Activated CD8-positive, alpha-beta memory T cell treated with anti-CD3 and anti-CD28 coated beads, Interleukin-2, amount 50 U/mL, for 1 hour (primary cell): Measurements from ENCODE around the gene CSE1L.
"Not testable (repeated sequence)": the region's sequence is repeated elsewhere in the genome, so short reads cannot be mapped to it uniquely, and the experiment has no call there.

Experiments
- DNase-seq: peaks from one replicate; pipeline ENCODE4 v3.0.0-alpha.2; 2020; ENCODE audit errors: extremely low read depth

The CSE1L gene

GRCh38 chr20:49046087-49046900, at the start of gene CSE1L:
Gene CSE1L, plus strand, starts transcription at chr20:49046312. Its CDS starts 12,152 bp downstream, at chr20:49058464.
- DNase-seq = peak; percentile 83

DNA sequence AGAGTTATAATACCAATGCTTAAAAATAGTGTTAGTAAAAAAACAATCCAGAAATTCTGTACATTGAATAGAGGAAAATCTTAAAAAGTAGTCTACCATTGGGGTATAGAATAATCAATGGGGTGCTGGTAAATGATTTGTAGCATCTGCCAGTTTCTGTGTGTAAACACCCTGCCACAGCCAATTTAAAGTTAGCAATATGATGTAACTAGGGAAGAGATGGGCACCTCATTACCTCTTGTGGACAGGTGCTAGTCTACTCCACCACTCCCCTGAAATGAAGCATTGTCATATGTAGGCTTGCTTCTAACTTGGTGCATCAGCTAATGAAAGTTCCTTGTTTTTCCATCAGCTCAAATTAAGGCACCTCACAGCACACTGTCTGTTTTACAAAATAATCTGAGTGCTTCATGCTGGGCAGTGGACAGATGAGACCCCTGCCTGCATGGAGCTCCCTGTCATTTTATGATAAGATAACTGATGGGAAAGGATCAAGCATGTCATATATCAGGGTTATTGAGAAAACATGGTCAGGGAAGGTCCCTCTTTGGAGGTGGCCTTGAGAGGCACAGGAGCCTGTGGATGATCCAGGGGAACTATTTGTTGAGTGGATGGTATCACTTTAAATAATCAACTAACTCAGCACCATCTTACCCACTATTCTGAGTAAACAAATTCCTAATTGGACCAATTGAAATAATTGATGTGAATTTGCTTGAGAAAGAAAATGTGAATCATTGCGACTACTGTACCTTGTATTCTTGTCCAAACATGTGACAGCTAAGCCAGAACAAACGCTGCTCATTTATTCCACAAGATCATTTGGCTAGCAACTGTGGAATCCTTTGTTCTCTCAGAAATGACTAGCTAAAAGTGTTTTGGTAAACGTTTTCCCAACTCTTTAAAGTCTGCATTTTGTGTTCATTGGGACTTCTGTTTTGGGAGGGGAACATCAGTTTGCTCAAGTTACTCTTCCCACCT, 45.9 kb upstream of the CSE1L start:
- no peak for DNase-seq

- no peak for DNase-seq
Measured at GRCh38 chr20:49001741-49002140, 44.4 kb upstream of the CSE1L start.

DNA sequence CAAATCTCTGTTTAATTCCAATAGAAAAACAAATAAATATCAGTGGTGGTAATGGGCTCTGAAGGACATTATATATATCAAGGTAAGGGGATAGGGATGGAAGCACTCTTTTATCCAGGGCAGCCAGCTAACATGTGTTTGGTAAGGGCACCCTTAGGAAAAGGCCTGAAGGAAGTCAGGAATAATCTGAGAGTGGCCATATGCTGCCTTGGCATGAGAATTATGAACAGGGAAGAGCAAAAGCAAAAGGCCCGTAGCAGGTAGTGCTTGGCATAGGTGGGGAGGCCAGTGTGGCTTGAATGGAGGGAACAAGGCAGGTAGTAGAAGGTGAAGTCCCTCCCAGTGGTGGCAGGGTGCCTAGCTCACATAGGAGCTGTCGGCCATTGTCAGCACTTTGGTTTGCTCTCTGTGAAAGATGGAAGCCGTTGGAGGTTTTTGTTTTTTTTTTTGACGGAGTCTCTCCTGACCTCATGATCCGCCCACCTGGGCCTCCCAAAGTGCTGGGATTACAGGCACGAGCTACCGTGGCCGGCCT, 39.6 kb upstream of the CSE1L start:
- DNase-seq = no peak

- DNase-seq = no peak
Measured at GRCh38 chr20:49009899-49010631, 36.0 kb upstream of the CSE1L start.

DNA sequence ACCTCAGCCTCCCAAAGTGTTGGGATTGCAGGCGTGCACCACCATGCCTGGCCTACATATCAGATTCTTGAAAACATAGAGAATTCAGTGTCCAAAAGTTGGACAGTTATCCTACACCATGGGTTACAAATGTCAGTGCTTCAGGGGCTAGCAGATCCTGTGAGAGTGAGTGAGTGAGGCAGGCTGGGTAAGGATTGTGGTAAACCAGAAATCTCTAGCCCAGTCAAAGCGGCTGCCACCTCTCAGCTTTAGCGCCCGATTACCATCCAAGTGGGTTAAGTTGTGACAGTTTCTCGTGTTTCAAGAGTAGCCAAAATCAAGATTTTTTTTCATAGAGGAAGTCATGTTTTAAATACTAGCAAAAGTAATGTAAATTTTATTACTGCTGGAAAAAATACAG, 21.9 kb upstream of the CSE1L start:
- DNase-seq = no peak

DNA sequence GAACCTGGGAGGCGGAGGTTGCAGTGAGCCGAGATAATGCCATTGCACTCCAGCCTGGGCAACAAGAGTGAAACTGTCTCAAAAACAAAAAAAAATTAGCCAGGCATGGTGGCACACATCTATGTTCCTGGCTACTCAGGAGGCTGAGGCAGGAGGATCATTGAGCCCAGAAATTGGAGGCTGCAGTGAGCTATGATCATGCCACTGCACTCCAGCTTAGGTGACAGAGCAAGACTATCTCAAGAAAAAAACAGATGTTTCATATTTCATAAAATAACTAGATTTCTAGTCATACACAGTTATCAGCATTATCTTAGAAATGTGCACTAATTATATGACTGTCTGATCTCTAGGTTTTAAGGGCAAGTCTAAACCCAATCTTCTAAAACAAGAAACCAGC, 17.9 kb upstream of the CSE1L start:
- DNase-seq = not testable (repeated sequence)

DNA sequence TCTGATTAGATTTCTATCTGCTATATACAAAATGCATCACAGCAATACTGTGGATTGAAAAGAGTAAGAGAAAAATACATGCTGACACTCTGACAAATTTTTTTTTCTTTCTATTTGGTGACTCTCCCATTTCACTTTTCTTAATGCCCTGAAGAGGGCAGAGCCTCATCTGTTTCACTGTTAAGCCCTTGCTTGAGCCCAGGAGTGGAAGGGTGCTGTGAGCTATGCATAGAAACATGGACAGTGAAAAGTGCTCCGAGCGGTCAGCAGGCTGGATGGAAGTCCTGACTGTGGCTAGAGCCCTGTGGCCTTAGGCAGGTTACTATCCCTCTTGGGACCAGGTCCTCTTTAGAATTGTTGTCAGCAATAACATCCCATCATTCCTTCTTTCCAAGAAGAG, 17.4 kb upstream of the CSE1L start:
- no peak for DNase-seq

GRCh38 chr20:49029203-49029602, 16.9 kb upstream of the CSE1L start:
- no peak for DNase-seq

- DNase-seq = no peak
Measured at GRCh38 chr20:49030954-49031619, 15.0 kb upstream of the CSE1L start.

- no peak for DNase-seq
Measured at GRCh38 chr20:49032455-49032854, 13.7 kb upstream of the CSE1L start.

DNA sequence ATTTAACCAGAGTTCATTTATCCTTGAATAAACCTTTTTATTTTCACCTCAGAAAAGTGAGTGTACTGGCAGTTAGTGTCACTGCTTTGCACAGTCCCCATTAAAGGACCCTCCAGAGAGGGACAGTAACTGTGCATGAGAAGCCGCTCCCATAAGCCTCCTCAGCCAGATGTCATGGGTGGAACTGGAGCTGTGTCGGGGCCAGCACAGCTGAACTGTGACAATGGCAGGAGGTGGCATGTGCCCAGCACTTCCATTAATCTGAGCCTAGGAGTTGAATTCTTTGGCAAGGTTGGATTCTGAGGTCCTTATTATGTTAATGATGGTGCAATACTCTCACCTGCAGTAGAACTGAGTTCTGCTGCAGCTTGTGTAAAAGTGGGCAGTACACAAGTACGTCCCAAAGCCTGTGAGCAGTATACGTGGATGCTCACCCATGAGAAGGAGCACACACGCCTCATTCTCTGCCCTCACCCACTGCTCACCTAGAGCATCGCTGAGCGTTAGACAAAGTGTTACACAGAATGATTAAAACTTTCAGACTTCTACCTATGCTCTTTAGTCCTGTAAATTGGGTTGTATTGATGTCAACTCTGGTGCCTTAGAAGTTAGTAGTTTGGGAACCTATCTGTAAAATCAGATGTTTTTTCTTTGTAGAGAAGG, 11.9 kb upstream of the CSE1L start:
- DNase-seq = no peak

DNA sequence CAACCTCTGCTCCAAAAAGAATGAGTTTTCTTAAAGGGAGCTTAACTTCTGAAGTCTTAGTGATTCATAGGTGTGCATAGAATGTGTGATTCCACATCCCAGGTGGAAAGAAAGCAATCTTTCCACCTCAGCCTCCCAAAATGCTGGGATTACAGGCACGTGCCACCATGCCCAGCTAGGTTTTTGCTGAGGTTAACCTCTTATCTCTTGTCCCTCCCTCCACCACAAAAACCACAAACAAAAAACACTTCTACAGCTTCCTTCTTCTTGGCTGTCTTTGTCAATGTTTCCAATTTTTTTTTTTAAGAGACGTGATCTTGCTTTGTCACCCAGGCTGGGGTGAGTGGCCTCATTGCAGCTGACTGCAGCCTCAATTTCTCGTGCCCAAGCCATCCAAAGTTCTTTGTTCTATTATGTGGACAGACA, 8.1 kb upstream of the CSE1L start:
- peak; percentile 8 for DNase-seq

GRCh38 chr20:49039854-49040253, 6.3 kb upstream of the CSE1L start:
- DNase-seq = no peak

DNA sequence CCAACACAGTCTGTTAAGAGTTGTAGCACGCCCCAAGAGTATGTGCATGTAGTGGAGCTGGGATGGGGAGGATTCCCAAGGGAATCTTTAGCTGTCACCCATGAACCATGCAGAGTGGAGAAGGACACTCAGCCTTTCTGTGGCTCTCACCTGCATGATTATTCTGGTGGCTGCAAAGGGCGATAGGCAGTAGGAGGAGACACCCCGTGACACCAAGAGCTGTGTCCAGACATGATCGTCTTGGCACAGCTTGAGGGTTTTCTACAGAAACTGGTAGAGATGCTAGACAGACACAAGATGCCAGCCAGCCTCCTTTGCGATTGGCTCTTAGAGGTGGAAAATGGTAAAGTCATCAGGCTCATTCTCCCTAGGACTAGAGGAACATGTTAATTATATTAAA, 3.1 kb upstream of the CSE1L start:
- no peak for DNase-seq

- DNase-seq = no peak
Measured at GRCh38 chr20:49045440-49046086, 549 bp upstream of the CSE1L start.

- DNase-seq = no peak
Measured at GRCh38 chr20:49052334-49052733, 6.2 kb downstream of the CSE1L start.

DNA sequence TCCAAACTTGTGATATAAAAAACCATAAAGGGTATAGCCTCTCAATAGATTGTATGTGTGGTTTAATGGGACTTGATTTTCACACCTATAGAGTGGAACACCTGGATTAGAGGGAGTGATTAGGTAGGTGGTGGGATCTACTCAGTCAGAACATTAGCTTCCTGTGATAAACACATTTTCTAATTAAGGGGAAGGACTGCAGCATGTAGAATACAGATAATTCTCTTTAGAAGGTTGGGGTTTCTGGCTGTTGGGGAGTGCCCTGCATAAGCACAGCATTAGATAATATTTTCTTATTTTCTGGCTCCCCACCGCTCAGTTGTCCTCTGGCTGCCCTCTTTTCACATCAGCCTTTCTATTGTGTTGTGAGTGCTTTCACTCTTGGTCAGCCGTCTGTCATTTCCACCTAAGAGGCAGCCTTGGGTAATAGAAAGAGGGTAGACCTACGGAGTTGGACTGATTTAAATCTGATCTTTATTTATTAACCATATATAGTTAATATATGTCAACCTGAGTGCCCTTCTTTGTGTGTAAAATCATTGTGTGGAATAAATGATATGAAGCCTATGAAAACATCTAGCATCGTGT, 8.0 kb downstream of the CSE1L start:
- DNase-seq = no peak

DNA sequence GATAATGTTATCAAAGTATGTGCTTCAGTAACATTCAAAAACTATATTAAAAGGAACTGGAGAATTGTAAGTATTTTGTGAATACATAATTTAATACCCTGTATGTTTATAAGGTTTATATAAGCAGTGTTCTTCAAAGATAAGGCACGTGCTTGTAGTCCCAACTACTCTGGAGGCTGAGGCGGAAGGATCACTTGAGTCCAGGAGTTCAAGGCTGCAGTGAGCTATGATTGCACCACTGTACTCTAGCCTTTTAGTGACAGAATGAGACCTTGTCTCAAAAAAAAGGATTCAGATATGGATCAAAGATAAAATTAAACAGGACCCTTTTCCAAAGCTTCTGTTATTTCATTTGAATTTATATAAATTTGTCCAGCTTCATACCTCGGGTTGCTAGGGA, 17.2 kb downstream of the CSE1L start:
- DNase-seq = no peak

DNA sequence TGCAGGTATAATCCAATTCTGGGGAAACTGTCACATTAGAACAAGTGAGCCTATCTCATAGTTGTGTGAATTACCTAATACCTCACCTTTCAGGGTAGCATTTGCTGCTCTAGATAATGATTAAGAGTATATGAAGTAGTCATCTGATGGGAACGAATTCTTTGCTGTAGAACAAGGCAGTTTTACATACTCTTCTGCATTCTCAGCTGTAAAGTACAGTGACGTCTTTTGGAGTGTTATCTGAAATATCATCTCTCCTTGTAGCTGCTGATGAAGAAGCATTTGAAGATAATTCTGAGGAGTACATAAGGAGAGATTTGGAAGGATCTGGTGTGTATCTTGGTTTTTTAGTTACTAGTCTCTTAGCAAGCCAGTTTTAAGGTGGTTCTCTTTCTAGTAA, 28.4 kb downstream of the CSE1L start:
- DNase-seq = no peak
